ENCODE measurements around the gene TMEM156.

The TMEM156 gene

GRCh38 chr4:39032218-39033085 is at the start of gene TMEM156:
Gene TMEM156 (minus strand): TSS chr4:39032409. CDS start chr4:39032313, 96 bp downstream.
- DNase-seq (ENCODE audit: low read depth, low spot score): no peak

DNA sequence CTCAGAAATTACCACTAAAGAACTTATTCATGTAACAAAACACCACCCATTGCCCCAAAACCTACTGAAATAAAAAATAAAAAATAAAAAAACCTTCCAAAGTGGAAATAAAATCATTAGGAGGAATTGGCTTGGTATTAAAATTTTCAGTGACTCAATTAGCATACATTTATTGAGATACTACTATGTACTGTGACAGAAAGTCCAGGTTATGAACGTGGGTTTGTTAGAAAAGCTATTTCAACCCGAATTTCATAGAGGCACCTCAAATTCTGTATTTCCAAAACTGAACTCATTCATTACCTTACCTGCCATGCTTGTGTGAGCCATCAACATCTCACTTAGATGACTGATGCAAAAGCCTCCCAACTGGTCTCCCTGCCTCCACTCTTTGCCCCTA is 46.6 kb upstream of the TMEM156 start:
- DNase-seq (ENCODE audit: low read depth, low spot score): no peak

DNA sequence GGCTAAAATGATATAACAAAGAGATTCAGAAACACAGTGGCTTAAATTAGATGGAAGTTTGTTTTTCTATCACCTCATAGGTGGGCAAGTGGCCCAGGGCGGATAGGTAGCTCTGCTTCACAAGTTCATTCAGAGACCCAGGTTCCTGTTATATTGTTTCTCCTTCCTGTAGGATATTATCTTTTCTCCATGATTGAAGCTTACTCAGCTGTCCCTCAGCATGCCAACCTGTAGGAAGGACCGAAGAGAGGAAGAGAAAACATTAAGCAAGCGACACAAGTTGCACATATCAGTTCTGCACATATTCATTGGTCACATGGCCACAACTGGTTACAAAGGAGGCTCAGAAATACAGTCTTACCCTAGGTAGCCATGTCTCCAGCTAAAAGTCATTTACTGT is 36.7 kb upstream of the TMEM156 start:
- DNase-seq (ENCODE audit: low read depth, low spot score): no peak

DNA sequence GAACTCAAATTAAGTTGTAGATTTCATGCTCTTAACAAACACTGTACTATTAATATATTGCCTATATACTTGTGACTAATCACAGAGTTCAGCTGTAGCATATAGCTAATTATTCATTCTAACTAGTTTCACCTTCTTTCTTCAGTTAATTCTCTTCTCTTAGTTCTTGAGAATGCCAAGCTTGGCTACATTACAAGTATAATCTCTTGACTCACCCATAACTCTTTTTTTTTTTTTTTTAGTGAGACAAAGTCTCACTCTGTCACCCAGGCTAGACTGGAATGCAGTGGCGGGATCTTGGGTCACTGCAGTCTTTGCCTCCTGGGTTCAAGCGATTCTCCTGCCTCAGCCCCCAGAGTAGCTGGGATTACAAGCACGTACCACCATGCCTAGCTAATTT is 35.2 kb upstream of the TMEM156 start:
- DNase-seq (ENCODE audit: low read depth, low spot score): no peak

GRCh38 chr4:39067031-39067430 is 34.8 kb upstream of the TMEM156 start:
- DNase-seq (ENCODE audit: low read depth, low spot score): no peak

GRCh38 chr4:39066371-39066770 is 34.2 kb upstream of the TMEM156 start:
- no peak for DNase-seq (ENCODE audit: low read depth, low spot score)

DNA sequence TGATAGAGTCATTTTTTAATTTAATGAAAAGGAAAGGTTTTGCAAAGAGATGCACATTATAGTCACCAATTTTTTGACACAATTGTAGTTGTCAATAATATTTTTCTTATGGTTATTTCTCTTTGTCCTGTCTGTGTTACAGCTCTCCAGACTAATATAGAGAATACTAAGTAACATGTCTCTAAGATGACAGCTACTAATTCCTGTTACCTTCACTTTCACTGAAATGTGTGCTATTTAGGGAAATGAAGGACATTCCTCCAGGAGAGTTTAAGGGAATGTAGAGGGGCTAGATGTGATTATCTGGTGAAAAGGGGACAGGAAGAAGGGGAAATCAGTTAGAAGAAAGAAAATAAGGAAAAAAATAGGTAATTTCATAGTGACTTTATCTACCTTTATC is 31.2 kb upstream of the TMEM156 start:
- DNase-seq (ENCODE audit: low read depth, low spot score): no peak

- DNase-seq (ENCODE audit: low read depth, low spot score): no peak
Observed at GRCh38 chr4:39062770-39063097, 30.5 kb upstream of the TMEM156 start.

DNA sequence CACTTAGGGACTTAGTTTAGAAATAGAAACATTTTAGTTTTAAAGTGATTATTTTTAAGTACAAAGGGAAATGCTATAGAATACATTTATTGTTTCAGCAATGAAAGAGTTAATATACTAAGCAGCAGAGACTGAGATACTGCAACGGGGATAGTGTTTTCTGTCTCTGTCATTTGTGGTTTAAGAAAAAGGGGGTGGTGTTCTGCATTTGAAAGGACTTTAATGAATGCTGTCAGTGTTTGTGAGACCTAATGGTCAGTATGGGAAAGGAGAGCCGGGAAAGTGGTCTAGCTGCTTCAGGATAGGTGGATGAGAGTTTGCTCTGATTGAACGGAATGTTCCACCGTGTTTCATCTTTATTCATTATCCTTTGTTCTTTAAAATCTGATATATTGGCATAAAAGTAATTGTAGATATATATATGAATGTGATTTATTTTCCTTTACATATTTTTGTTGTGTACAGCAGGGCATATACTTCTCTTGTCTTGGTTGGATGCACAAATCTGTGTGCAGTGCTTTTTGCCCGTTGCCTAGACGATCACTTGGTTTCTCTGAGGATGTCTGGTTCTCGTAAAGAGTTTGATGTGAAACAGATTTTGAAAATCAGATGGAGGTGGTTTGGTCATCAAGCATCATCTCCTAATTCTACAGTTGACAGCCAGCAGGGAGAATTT is 30.0 kb upstream of the TMEM156 start, which contains the start of gene KLHL5:
KLHL5 (plus strand) TSS at position 139 of the 676 bp plus-strand sequence; CDS start at position 560, 421 bp downstream.
- DNase-seq (ENCODE audit: low read depth, low spot score): peak; percentile 61

GRCh38 chr4:39061457-39061856 is 29.2 kb upstream of the TMEM156 start:
- DNase-seq (ENCODE audit: low read depth, low spot score): no peak

DNA sequence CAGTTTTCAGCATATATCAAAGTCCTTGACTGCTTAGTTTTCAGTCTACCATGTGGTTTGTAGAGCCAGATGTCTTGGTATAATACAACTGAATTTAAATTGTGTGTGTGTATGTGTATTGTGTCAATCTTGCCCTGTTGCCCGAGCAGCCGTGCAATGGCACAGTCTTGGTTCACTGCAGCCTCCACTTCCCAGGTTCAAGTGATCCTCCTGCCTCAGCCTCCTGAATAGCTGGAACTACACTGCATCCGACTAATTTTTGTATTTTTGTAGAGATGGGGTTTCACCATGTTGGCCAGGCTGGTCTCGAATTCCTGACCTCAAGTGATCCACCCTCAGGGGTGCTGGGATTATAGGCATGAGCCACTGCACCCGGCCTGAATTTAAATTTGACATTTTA is 23.8 kb upstream of the TMEM156 start:
- no peak for DNase-seq (ENCODE audit: low read depth, low spot score)

- DNase-seq (ENCODE audit: low read depth, low spot score): no peak
Observed at GRCh38 chr4:39054497-39054896, 22.3 kb upstream of the TMEM156 start.

DNA sequence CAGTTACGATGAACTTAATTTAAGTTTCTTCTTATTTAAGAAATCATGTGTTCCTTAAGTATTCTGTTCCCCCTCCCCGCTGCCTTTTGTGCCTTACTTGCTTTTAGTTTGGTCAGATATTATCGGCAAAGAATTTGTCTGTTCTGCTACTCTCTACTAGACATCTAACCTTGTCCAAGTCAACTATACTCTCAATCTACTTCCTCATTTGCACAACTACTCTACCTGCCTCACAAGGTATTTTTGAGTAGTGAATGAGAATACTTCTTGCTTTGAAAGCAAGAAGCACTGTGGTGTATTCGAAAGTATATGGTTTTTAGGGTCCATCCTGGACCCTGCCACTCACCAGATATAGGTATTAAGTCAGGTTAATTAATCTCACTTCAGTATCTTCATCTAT is 21.8 kb upstream of the TMEM156 start:
- no peak for DNase-seq (ENCODE audit: low read depth, low spot score)

GRCh38 chr4:39051492-39051891 is 19.3 kb upstream of the TMEM156 start:
- no peak for DNase-seq (ENCODE audit: low read depth, low spot score)

DNA sequence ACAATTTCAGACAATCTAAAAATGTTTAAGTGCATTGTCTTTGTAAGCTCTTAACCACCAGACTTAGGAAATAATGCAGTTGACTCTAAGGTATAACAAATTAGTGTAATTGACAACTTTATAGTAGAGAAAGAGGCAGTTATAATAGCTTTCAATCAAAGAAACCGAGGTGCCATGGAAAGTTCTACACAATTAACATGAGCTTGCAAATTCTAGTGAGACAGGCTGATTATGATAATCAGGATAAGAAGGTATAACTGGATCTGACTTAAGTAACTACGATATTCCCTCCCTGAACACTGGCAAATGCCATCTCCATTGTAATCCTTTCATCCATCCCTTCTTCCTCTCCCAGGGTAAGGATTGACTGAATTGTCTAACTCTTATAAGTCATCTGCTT is 18.4 kb upstream of the TMEM156 start:
- DNase-seq (ENCODE audit: low read depth, low spot score): no peak

GRCh38 chr4:39048311-39048710 is 16.1 kb upstream of the TMEM156 start:
- DNase-seq (ENCODE audit: low read depth, low spot score): no peak

DNA sequence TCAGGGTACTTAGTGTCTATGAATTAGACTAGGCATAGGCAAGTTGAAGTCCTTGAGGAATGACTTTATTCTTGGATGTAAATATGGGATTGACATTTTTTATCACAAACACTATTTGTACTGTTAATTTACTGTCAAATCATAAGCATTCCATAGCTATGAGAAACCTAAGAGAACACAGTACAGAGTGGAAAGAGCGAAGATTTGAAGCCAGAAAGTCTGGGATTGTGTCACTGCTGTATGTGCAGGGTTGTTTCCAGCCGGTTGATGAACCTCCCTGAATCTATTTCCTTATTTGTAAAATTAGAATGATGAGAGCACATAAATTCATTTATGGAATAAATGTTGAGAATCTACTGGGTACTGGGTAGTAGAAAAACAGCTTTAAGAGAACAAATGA is 15.5 kb upstream of the TMEM156 start:
- DNase-seq (ENCODE audit: low read depth, low spot score): no peak

GRCh38 chr4:39046249-39046648 is 14.0 kb upstream of the TMEM156 start:
- DNase-seq (ENCODE audit: low read depth, low spot score): peak; percentile 26

DNA sequence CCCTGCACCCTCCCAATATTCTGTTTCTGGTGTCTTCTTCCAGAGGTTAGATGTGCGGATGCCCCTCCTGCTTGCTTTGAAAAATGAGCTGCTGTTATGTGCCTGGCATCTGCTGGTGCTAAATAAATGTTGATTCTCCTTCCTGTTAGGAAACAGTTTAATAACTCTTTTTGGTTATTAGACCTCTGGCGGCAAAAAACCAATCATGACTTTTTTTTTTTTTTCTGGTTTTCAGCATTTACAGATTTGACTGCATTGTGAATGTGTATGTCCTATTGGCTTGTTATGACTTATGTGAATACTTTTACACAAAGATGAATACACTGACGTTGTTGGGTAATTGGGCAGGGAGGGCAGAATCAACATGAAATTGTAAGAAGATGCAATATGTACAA is 13.6 kb upstream of the TMEM156 start:
- DNase-seq (ENCODE audit: low read depth, low spot score): peak; percentile 9

DNA sequence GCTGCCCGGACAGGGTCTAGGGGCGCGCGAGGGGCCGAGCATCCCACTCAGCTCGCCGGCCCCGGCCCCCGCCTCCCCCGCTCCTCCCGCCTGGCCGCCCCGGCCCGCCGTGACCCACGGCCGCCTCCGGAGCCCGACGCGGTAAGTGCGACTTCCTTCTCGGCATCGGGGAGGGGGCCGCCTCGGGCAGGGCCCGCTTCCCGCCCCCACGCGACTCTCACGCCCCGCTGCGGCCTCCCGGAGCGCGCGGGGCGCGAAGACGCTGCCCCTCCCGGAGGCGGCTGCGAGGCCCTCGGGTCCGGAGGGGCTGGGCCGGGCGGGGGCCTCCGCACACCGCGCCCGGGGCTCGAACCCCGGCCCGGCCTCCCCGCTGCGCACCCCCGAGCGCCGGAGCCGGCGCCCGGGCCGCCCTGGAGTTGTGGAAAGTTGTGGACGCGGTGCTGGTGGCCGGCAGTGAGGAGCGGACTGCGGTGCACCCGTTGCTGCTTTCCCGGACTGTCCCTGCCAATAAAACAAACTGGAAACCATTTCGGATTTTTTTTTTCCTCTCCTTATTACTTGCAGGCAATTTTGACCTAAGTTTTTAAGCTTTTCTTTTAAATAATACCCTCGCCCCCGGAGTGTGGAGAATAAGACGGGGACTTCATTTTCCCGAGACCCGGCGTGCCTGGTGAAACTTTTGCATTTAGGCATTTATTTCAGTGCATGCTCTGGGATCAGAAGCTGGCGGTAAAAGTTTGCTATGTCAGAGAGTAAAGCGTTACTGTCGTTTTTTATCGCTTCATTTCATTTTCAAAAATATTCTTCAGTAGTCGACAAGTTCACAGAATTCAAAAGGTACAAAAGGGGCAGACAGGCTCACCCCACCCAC is 13.0 kb upstream of the TMEM156 start:
- peak; percentile 47 for DNase-seq (ENCODE audit: low read depth, low spot score)

DNA sequence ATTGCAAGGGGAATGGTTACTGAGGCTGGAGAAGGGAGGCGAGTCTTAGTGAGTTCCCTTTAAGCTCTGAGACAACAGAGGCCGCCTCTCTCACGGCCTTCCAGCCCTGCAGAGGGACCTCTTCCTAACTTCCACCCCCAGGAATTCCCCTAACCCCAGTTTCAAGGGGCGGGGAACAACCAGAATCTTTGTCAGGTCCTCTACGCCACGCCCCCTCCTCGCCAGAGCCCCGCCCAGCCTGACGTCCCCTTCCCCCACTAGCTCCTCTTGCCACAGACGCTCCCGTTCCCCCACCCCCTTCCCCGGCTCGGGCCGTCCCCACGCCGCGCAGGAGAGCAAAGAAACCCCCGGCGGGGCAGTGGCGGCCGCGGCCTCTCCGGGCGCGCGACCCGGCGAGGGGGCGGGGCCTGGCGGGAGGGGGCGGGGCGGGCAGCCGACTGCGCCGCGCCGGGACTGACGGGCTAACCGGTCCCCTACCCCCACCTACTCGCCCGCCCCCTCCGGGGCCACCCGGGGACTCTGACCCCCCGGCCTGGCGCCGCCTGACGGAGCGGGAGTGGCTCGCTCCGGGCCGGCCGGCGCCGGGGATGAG is 12.3 kb upstream of the TMEM156 start:
- peak; percentile 92 for DNase-seq (ENCODE audit: low read depth, low spot score)

DNA sequence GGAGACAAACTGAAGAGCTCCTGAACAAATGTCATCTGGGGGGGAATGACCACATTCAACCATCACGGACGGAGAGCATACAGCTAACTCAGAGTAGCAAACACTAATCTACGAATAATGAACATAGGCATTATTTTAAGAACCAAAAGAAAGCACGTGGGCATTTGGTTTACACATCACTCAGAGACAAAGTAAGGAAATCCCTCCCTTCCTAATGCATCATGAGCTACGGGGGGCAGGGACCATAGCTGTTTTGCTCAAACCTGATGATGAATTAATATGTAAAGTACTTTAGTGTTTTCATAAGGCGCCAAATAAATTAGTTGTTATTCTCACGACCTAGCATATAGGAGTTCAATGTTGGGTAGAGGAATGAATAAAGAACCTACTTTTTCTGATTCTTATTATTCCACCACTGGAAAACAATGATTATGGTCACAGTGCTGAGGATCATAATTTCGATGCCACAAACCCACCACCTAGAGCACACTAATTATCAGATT is 11.7 kb upstream of the TMEM156 start:
- DNase-seq (ENCODE audit: low read depth, low spot score): no peak
